Panc1 (cell line): Measurements from ENCODE around the gene IGF1. TPM values are rescaled to one million over a fixed set of nuclear protein-coding genes. Genes with fewer than 3 reads are reported as not detected.

Experiments used
- ATAC-seq: fragments of 200-7000 bp; cut with Tn5 transposase; 2 replicates; pipeline ENCODE4 v1.9.1; 2020; ENCODE audit warnings: mild to moderate bottlenecking, moderate library complexity
- BruUV-seq: library from RNA; stranded (reverse); fragments of 400-500 nt; replicated peaks from 2 replicates; lab custom pipeline; 2021; lab: Mats Ljungman, UMichigan
- CTCF ChIA-PET: fragments of 300-600 bp; sonication (Branson Sonifier 250); formaldehyde crosslinking; loops from one replicate; lab custom pipeline; 2022; ENCODE audit warnings: antibody characterized with exemption; lab: Charles Lee
- POLR2A ChIA-PET: fragments of 300-600 bp; sonication (Branson Sonifier 250); formaldehyde crosslinking; loops from one replicate; lab custom pipeline; 2022; ENCODE audit warnings: antibody characterized with exemption; lab: Charles Lee
- DNase-seq: peaks from one replicate; pipeline ENCODE4 v3.0.0-alpha.2; 2010; ENCODE audit warnings: low read depth, low spot score
- H3K27ac ChIP-seq: 2 replicates; pipeline ENCODE4 v1.5.1; 2011; ENCODE audit warnings: mild to moderate bottlenecking, low read length, inconsistent platforms
- H3K27me3 ChIP-seq: fragments of 200-500 bp; sonication (Bioruptor generic); 2 replicates; pipeline ENCODE4 v1.6.0; 2014; ENCODE audit warnings: low read length, inconsistent platforms; ENCODE audit not compliant: control insufficient read depth, insufficient read depth
- H3K36me3 ChIP-seq: fragments of 200-500 bp; sonication (Bioruptor generic); 2 replicates; pipeline ENCODE4 v1.5.1; 2014; ENCODE audit warnings: inconsistent platforms, mild to moderate bottlenecking, low read length, moderate library complexity; ENCODE audit not compliant: control insufficient read depth, insufficient read depth
- H3K4me1 ChIP-seq: 2 replicates; pipeline ENCODE4 v1.5.1; 2011; ENCODE audit warnings: inconsistent platforms, mild to moderate bottlenecking, low read length, moderate library complexity; ENCODE audit not compliant: control insufficient read depth, insufficient read depth
- H3K4me3 ChIP-seq, 2 experiments: 2 replicates each; pipeline ENCODE4 v1.5.1; 2011 to 2012; ENCODE audit warnings: low read depth in 2 of 2, low read length in 2 of 2, mild to moderate bottlenecking in 2 of 2, inconsistent platforms in 1 of 2, moderate library complexity in 1 of 2
- H3K9me3 ChIP-seq: fragments of 200-500 bp; sonication (Bioruptor generic); 2 replicates; pipeline ENCODE4 v1.5.1; 2014; ENCODE audit warnings: low read depth, mild to moderate bottlenecking, inconsistent platforms, low read length, moderate library complexity; ENCODE audit not compliant: control insufficient read depth, insufficient read depth
- POLR2AphosphoS5 ChIP-seq: IDR thresholded peaks from 2 replicates; pipeline ENCODE4 v1.6.1; 2012; ENCODE audit warnings: mild to moderate bottlenecking, low read depth, low read length, moderate library complexity
- REST ChIP-seq, 2 experiments: IDR thresholded peaks; 2 replicates each; pipeline ENCODE4 v1.6.1; 2011 to 2012; ENCODE audit warnings: low read depth in 2 of 2, control low read depth in 1 of 2, low read length in 1 of 2, mild to moderate bottlenecking in 1 of 2, moderate library complexity in 1 of 2; ENCODE audit not compliant: insufficient read depth in 1 of 2
- SIN3A ChIP-seq: IDR thresholded peaks from 2 replicates; pipeline ENCODE4 v1.6.1; 2012; ENCODE audit warnings: low read depth, mild to moderate bottlenecking, low read length, moderate library complexity, borderline replicate concordance; ENCODE audit not compliant: insufficient read depth
- TCF7L2 ChIP-seq: IDR thresholded peaks from 2 replicates; pipeline ENCODE4 v1.6.1; 2011; ENCODE audit warnings: mild to moderate bottlenecking, low read depth, low read length, inconsistent platforms
- in situ Hi-C: cut with HindIII; loops from 2 replicates; pipeline ENCODE4 v1.10.0; 2016; ENCODE audit warnings: low sequenced_read_pairs, low pct_unique_long_range_greater_than_20kb
- intact Hi-C: fragments of 100-400 bp; cut with micrococcal nuclease; formaldehyde crosslinking; loops from one replicate; pipeline ENCODE4 v1.10.0; 2022; ENCODE audit not compliant: unreplicated experiment
- total RNA-seq: library from RNA; stranded (reverse); gene quantifications from one replicate; pipeline ENCODE4 v1.2.1, GENCODE V29; 2021; ENCODE audit not compliant: unreplicated experiment
- TF ChIP-seq, protein P1 (sequence below): fragments of 450-650 bp; IDR thresholded peaks from 2 replicates; pipeline ENCODE4 v1.5.1; 2017; ENCODE audit warnings: mild to moderate bottlenecking

IGF1 gene
- total RNA-seq, 1 experiment from 2014 or later, result not detected

- no peaks in the 10 kb centered on the region for H3K9me3 ChIP-seq
- in situ Hi-C loops (no loop called here), intact Hi-C loops (no loop called here)
- no peak overlapping the region for H3K4me3 ChIP-seq
- H3K27ac ChIP-seq, result no peak overlapping the region
- ATAC-seq (no peak), DNase-seq (no peak)
- ChIA-PET POLR2A (no interaction called here), CTCF (no interaction called here)
- H3K27me3 ChIP-seq, result no peaks in the 10 kb centered on the region
- H3K4me1 ChIP-seq, result no peaks in the 10 kb centered on the region
- no TSS peak for BruUV-seq
- TF ChIP-seq SIN3A (no peak), REST (IDR thresholded peaks at IDR 0.05; ENCODE audit: insufficient read depth in 1 of 2, low read depth in 2 of 2, low read length in 1 of 2) (no peak), TCF7L2 (no peak), POLR2AphosphoS5 (no peak)
- TF ChIP-seq, protein P1, sequence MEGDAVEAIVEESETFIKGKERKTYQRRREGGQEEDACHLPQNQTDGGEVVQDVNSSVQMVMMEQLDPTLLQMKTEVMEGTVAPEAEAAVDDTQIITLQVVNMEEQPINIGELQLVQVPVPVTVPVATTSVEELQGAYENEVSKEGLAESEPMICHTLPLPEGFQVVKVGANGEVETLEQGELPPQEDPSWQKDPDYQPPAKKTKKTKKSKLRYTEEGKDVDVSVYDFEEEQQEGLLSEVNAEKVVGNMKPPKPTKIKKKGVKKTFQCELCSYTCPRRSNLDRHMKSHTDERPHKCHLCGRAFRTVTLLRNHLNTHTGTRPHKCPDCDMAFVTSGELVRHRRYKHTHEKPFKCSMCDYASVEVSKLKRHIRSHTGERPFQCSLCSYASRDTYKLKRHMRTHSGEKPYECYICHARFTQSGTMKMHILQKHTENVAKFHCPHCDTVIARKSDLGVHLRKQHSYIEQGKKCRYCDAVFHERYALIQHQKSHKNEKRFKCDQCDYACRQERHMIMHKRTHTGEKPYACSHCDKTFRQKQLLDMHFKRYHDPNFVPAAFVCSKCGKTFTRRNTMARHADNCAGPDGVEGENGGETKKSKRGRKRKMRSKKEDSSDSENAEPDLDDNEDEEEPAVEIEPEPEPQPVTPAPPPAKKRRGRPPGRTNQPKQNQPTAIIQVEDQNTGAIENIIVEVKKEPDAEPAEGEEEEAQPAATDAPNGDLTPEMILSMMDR, result no peak
- no peaks in the 10 kb centered on the region for H3K36me3 ChIP-seq
These were observed 46.9 kb upstream of the IGF1 start for GRCh38 chr12:102527171-102527720.

GRCh38 chr12:102526656-102527055 lies 46.3 kb upstream of the IGF1 start:
- BruUV-seq, result no TSS peak
- no peaks in the 10 kb centered on the region for H3K36me3 ChIP-seq
- no peaks in the 10 kb centered on the region for H3K4me1 ChIP-seq
- no peak overlapping the region for H3K4me3 ChIP-seq
- H3K27ac ChIP-seq, result no peak overlapping the region
- TF ChIP-seq SIN3A, result no peak
- TF ChIP-seq POLR2AphosphoS5, result no peak
- TF ChIP-seq TCF7L2, result no peak
- TF ChIP-seq REST (IDR thresholded peaks at IDR 0.05; ENCODE audit: insufficient read depth in 1 of 2, low read depth in 2 of 2, low read length in 1 of 2), result no peak
- TF ChIP-seq, protein P1, result no peak
- no peak for ATAC-seq
- DNase-seq, result no peak
- no peaks in the 10 kb centered on the region for H3K9me3 ChIP-seq
- POLR2A ChIA-PET, result no interaction called here
- CTCF ChIA-PET, result no interaction called here
- intact Hi-C loops (no loop called here), in situ Hi-C loops (no loop called here)
- no peaks in the 10 kb centered on the region for H3K27me3 ChIP-seq
